GM23248 (cell line): ENCODE results near the gene TTLL8.

Source experiments
- EZH2 ChIP-seq: fragments of 200-600 bp; sonication (generic); IDR thresholded peaks from 2 replicates; pipeline ENCODE4 v1.6.1; 2018; ENCODE audit warnings: antibody characterized with exemption, mild to moderate bottlenecking; ENCODE audit not compliant: insufficient read depth, poor library complexity, severe bottlenecking
- EZH2phosphoT487 ChIP-seq: fragments of 200-600 bp; sonication (generic); IDR thresholded peaks from 2 replicates; pipeline ENCODE4 v1.6.1; 2018; ENCODE audit warnings: antibody characterized with exemption, moderate library complexity, mild to moderate bottlenecking, low read depth; ENCODE audit not compliant: insufficient read depth

DNA sequence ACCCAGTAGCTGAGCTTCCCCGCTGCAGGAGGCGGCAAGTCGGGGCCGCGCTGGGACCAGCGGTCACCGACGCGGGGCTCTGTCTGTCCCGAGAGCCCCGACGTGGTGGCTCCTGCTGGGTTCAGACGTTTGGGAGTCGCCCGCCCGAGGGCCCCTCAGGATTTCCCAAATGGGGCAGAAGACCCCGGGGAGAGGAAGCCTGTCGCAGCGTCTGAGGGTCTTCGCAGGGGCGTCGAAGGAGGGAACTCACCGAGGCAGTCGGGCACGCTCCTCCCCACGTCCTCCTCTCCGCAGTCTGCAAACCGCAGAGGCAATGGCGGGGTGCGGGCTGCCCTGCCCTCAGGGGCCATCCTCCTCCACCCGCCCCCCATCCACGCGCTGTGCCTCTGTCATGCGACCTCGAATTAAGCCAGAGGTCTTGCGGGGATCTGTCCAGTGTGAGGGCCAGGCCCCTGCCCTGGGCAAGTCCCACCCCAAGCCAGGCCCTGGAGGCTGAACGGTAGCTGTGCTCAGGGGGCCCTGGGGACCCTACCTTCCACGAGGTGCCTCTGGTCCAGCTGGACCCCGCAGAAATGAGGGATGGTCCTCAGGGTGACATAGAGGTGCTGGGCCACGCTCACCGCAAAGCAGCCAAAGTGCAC, 58.0 kb downstream of the TTLL8 start:
- TF ChIP-seq EZH2: no peak
- no peak for TF ChIP-seq EZH2phosphoT487
